DMS153 (cell line): ENCODE data around the gene SLAMF1.
"Not testable (repeated sequence)": the region's sequence is repeated elsewhere in the genome, so short reads cannot be mapped to it uniquely, and the experiment has no call there.

Source experiments
- DNase-seq: peaks from one replicate; lab custom pipeline; 2025; lab: John Stamatoyannopoulos, UW

Gene SLAMF1, protein sequence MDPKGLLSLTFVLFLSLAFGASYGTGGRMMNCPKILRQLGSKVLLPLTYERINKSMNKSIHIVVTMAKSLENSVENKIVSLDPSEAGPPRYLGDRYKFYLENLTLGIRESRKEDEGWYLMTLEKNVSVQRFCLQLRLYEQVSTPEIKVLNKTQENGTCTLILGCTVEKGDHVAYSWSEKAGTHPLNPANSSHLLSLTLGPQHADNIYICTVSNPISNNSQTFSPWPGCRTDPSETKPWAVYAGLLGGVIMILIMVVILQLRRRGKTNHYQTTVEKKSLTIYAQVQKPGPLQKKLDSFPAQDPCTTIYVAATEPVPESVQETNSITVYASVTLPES

DNA sequence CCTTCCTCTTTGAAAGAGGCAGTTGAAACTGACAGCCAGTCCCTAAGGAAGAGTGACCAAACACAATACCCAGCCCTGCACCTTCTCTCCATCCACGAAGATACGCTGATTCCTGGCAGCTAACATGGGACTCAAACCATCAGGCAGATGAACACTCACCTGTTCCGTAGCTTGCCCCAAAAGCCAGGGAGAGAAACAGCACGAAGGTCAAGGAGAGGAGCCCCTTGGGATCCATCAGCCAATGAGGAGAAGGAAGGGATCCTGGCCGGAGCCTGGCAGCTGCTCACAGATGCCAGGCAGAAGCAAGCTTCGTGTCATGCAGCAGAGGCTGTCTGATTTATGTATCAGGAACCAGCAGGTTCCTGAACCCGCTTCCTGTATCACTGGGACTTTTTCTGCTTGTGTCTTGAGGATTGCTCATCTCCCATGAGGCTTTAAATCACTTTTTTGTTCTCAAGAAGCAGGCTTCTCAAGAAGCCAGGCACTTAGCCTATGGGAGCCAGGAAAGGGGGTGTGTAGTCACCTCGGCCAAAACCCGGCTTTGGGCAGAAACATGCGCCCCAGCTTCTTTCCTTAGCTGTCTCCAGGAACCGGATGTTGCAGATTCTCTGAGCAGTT, at the start of gene SLAMF1:
SLAMF1 (minus strand) TSS at position 334 of the 618 bp plus-strand sequence; CDS start at position 235, 99 bp downstream.
- DNase-seq: no peak

DNA sequence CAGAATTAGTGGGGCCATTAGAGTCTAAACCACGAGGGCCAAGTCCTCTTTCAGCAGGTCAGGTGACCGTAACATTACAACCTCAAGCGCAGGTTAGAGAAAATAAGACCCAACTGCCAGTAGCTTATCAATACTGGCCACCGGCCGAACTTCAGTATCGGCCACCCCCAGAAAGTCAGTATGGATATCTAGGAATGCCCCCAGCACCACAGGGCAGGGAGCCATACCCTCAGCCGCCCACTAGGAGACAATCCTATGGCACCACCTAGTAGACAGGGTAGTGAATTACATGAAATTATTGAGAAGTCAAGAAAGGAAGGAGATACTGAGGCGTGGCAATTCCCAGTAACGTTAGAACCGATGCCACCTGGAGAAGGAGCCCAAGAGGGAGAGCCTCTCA, 45.5 kb upstream of the SLAMF1 start:
- DNase-seq: not testable (repeated sequence)

DNA sequence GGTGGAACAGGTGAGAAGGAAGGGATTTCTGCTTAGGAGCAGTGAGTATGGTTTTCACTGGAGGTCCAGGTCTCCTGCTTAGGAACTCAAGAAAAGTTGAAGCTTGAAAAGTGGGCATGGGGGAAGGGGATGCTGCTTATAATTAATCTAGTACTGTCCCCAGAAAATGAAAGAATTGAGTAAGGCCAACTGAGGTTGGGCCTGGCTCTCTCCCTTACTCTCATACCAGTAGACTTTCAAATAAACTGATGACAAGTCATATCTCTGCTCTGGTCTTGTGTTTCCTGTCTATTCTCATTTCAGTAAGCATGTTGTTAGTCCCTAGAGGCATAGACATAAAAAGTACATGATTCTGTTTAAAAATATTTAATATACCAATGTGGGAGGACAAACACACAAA, 38.4 kb upstream of the SLAMF1 start:
- no peak for DNase-seq

DNA sequence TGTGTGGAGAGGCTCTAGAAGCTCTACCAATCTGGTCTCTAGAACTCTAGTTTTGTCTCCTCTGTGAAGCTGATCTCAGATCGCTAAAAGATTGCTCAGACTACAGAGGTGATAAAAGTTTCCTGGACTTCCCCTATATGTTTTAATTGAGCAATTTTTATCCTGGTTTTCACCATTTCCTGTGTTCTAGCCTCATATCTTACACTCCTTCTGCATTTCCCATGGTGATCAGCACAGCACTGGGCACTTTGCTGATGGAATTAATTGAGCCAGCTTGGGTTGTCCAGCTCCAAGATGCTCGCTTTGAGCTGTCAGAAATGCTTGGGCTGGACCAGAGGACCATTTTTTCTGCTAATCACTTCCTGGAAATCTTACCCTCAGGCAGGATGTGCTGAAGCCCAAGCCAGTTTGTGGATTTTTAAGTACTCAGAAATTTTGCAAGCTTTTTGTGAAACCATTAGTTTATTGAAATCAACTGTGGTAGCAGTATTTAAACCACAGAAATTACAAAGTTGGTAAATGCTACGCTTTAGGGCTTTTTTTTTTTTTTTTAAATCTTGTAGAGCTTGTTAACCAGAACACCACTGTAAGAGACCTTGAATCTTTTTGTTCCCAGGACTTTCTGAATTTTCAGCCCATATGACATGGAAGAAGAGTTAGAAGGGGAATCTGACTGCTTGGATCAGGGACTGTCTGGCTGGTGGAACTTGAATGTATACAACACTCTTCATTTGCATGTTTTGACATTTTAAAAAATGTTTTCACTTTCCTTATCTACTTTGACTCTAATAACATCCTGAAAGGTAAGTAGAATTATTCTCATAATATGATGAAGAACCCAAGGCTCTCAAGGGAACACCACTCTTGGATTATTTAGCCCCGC, 36.4 kb upstream of the SLAMF1 start:
- DNase-seq: no peak

DNA sequence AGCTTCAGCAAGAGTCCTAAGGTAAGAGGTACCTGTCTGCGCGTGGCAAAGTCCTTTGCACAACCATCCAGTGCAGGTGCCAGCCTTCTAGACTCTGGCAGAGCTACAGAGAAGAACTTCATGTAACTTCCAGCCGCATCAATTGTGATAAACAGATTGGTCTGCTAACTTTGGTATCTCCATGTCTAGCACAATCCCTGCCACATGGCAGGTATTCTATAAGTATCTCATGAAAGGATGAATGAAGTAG, 35.0 kb upstream of the SLAMF1 start:
- no peak for DNase-seq

DNA sequence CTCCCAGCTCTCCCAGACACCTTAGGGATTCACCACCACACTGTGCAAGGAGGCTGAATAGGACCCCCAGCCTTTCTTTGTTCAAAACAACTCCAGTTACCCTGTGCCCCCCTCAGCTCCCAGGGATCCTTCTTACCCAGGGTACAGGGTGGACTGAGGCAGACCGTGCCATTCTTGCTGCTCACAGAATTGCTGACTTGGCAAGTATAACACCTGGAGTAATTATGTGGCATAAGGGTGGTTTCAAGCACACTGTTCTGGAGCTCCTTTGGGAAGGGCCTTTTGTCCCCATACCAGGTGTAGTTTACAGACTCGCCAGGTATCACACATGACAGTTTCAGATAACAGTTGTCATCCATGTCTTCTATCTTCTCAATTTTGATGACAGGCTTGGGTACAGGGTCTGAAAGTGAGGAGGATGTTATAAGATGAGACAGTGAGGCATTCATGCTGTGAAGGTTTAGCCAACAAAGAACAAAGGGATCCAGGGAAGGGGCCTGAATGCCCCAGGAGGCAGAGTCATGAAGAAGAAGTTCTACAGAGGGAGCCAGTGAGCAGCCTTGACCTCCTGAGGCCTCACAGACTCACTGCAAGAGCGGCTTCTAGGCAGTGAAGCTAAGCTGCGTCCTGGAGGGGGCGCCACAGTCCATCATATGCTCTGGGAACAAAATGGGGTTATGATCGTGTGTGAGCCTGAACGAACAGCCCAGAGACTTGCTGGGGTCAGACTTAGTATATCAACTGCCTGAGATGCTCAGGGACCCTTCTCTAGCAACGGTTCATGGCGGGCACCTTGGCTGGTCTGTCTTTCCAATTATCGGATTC, 34.4 kb upstream of the SLAMF1 start:
- DNase-seq: peak; percentile 39

DNA sequence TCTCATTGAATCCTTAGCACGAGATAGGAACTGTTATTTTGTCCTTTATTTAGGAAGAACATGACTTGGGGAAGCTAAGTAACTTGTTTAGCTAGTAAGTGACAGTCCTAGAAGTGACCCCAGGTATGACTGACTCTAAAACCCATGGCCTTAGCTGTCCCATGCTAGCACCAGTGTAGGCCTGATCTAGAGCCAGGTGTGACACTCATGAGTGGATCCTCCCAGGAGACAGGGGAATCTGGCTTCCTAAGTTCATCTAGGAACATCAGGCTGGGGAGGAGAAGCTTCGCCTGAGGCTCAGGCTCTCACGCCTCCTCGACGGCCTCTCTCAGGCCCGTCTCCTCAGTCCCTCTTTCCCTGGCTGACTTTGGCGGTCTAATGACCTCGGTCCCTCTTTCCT, 33.6 kb upstream of the SLAMF1 start:
- DNase-seq: no peak

DNA sequence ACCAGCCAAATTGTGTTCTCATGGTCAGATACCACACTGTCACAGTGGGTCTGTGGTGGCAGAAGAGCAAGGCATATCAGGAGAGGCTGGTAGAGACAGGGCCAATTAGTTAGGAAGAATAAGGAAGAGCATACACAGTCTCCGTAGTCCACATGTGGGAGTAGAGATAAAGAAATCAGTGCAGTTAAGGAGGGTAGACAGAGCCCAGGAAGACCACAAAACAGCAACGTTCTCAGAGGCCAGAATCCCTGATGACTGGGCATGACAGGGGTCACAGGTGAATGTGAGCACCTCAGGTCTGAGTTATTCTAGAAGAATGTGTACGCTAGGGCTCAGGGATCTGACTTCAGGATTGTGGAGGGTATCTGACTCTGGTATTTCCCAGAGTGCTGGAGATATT, 33.0 kb upstream of the SLAMF1 start:
- no peak for DNase-seq

DNA sequence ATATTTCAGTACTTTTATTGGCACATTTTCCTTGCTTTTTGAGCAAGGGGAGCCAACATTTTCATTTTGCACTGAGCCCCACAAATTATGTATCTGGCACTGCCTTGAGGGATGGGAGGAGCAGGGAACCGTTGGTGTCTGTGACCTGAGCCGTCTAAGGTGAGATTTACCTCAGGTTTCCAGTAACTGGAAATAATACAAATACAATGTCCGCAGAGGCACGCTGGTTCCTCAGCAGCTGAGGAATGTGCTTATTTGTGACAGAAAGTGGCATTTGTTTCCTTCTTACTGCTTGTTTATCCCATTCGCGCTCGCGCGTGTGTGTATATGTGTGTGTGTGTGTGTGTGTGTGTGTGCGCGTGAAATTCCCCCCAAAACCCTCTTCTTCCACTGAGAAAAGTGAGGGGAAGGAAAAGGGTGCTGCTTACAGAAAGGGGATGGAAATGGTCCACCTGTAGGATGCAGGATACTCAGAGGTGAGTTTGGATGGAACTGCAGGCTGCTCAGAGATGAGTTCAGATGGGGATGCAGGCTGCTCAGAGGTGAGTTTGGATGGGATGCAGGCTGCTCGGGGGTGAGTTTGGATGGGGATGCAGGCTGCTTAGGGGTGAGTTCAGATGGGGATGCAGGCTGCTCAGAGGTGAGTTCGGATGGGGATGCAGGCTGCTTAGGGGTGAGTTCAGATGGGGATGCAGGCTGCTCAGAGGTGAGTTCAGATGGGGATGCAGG, 30.2 kb upstream of the SLAMF1 start:
- no peak for DNase-seq

DNA sequence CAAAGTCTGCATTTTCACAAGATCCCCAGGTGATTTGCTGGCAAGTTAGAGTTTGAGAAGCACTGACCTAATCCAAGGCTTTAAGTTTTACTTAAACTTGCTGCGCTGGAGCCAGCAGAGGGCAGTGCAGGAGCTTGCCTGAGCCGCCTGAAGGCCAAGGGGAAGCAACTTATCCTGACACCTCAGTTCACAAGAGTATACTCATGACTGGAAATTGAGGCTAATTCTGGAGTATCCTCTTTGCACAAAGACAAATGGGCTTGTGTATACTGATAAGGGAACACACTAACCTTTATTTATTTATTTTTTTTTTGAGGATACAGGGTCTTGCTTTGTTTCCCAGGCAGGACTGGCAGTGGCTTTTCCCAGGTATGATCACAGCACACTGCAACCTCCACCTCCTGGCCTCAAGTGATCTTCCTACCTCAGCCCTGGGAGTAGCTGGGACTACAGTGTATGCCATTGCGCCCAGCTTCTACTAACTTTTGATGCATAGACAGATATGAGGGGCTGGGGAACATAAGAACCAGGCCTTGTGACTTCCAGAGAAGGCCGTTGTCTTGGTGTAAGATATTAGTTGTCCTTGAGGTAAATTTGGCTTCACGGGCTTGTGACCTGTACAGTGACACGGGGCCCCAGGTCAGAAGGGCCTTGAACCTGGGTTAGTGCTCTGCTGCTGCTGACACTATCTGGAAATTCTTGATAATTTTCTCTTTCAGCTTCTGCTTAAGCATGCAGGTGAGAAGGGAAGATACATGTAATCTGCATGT, 29.0 kb upstream of the SLAMF1 start:
- no peak for DNase-seq

DNA sequence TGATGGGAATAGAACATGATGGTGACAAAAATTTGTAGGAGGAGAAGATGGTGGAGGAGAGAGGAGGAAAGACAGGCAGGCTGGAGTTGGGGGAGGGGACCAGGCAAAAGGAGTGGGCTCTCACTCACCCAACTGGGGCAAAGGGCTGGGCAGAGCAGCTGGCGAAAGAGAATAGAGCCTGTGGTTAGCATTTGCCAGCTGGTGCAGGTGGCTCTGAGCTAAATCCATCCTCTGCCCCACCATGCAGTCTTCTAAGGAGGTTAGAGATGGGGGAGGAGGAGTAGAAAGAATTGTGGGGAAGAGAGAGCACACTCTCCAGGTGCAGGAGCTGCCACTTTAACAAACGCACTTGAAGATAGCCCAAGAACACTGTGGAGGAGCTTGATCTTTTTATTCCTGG, 27.6 kb upstream of the SLAMF1 start:
- no peak for DNase-seq

DNA sequence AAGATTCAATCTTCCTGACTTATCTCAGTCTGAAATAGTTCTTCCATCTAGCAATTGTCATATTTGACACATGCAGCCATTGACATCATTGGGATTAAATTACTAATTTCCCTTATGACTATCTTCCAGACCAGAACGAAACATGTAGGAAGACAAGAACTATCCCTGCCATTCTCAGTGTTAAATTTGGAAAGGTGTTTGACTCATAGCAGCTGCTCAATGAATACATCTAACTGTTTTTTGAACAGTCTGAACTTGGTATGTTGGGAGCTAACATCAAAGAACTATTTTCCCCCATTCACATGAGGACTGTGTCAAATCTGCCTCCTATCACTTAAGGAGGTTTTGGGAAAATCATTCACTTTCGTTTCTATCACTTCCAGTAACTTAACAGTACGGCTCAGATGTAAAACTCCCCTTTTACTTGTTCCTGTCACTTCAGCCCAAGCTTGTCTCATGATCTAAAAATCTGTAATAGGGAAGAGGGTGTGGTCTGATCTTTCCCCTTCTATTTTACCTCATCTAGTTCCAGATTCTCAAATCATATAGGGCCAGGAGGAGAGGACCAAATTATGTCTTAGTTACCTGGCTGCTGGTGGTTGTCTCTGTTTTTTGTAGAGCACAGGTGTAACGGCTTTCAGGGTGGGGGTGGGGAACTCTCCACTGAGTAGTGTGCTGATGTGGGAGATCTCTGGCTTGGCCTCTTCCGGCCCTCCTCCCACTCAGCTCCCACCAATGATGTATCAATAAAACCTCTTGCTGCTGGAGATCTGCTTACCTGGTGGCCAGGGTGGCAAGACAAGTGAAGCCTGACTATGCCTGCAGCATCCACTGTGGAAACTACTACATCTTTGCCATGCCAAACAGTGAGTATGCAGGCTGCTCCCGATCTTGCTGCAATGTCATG, 26.2 kb upstream of the SLAMF1 start:
- DNase-seq: no peak

DNA sequence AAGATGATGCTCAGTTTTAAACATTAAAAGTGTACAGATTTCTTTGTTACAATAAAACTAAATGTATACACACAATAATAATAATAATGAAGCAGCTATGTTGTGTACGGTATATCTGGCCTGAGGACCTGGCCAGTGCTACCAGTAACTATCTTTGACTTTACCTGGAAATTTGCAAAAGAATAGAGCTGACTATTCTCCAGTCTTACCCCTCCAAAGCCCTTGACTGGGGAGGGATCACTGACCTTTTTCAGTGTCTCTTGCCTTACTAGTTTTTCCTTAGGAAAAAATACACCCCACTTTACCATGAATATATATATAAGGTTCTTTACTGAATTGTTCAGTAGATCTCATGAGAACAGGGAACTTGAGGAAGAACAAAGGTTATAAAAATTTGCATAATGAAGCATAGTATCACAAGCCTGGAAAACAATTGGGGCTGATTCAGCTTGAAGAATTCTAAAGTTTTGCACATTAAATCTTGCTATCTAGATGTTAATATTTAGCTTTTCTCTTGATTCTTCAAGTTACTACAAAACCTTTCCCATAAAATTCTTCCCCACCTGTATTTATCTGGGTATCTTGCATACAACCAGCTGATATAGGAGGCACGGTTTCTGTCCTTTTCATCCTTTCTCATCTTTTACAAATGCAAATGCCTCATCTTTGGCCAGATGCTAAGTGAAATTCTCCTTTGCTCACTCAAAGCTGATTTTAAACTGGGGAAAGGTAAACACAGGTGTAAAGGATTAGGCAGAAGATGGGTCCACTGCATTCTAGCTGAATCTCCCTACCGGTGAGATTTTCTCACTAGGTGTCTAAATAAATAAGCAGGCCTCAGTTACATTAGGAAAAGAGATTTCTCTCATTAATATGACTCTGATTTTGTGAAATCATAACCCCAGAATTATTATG, 25.0 kb upstream of the SLAMF1 start:
- no peak for DNase-seq

DNA sequence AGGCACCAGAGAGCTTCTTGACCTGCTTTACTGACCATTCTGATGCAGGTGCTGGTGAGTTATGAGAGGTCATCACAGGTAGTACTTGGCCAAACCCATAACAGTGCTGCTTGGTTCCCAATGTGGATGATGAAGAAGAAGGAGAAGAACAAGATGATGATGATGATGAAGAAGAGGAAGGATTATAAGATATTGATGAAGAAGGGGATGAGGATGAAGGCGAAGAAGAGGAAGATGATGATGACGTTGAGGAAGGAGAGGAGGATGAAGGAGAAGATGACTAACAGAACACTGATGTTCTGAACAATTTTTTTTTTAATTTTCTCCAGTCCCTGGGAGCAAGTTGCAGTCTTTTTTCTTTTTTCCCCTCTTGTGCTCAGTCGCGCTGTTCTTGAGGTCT, 23.9 kb upstream of the SLAMF1 start:
- DNase-seq: no peak

DNA sequence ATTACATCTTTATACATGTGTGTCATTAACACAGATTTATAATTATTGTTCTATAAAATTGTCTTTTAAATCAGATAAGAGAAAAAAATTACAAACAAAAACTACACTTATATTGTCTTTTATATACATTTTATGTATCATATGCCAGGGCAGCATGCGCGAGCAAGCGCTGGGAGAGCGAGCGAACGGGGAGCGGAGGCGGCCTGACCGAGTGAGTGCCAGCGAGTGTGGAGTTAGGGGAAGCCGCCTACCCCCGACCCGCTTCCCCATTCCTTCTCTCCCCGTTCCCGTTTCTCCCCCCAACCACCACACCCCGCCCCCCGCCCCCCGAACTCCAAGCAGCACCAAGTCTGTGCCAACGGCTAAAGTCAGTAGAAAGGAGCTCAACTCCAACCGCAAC, 23.0 kb upstream of the SLAMF1 start:
- DNase-seq: no peak

DNA sequence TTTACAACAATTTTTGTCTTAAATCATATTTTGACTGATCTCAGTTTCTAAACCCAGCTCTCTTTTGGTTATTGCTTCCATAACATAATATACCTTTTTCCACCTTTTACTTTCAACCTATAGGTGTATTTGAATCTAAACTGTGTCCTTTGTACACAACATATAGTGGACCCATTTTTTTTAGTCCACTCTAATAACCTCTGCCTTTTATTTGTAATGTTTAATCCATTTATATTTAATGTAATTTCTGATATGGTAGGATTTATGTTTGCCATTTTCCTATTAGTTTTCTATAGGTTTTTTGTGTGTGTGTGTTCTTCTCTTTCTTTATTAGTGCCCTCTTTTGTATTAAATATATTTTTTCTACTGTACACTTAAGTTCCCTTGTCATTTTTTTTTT, 22.4 kb upstream of the SLAMF1 start:
- no peak for DNase-seq

DNA sequence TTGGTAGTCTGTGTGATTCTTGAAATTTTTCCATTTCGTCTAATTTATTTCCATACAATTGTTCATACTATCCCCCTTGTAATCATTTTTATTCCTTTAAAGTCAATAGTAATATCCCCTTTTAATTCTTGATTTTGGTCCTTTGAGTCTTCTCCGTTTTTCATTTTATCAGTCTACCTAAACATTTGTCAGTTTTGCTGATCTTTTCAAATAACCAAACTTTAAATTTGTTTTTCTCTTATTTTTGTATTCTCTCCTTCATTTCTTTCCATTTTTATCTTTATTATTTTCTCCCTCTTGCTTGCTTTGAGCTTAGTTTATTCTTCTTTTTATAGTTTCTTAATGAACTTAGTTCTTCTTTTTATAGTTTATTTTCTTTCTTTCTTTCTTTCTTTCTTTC, 21.1 kb upstream of the SLAMF1 start:
- no peak for DNase-seq

DNA sequence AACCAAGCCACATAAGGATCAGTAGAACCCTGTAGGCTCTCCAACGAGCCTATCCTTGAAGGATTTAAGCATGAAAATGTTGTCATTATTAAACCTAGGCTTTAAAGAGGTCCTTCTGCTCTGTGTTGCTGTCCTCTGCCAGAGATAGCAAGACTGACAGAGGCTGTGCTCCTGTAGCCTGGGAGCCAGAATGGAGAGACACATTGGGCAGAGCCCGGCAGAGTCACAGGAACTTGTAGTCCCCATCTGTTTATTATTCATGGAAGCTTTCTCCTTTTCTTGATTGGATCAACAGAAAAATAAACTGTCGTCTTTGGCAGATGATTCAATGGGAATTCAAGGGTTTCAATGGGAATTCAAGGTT, 19.2 kb upstream of the SLAMF1 start:
- no peak for DNase-seq
